ENCODE data around the gene OR7C2.

The OR7C2 gene

DNA sequence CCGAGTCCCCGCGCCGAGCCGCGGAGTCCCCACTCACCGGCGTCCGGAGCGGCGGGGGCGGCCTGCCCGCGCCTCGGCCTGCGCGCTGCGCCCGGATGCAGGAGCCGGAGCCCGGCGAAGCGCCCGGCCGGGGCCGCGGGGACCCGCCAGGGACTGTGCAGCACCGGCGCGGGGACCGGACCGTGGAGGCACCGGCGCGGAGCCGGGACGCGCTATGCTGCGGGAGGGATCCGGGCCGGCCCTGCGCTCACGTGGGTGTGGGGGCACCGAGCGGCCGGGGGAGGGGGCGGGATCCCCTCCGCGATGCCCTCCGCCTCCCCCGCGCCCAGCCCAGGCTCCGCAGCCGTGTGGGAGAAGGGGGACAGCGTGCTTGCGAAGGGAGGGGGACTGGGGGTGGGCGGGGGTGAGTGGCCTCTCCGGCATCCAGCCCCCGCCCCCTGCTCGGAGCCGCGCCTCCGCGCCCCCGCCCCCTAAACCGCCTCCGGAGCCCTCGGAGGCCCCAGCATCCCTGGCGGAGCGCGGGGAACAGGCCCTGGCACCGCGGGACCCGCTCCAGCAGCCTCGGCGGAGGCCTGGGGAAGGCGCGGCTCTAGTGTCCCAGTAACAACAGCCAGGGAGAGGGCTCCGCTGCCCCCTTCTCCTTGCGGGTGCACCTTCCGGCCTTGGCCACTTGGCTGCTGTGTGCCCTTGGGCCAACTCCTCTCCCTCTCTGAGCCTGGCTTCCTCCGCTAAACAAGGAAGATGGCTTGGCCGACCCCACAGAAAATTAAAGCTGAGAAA, 38.4 kb downstream of the OR7C2 start, which contains the start of gene SLC1A6:
SLC1A6 (minus strand) TSS at position 389 of the 780 bp plus-strand sequence. CDS start 6,954 bp downstream, outside the sequence.
- no peak for DNase-seq

DNA sequence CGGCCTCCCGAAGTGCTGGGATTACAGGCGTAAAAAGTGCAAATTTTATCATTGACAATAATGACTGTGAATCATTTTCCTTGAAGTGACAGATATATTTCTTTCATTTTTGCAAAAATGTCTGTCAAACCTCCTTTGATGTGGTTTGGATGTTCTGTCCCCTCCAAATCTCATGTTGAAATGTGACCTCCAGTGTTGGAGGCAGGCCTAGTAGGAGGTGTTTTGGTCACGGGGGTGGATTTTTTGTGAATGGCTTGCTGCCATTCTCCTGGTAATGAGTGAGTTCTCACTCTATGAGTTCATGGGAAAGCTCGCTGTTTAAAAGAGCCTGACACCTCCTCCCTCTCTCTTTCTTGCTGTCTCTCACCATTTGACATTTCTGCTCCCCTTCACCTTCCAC, 43.8 kb downstream of the OR7C2 start:
- DNase-seq: no peak

Measured in CD4-positive, alpha-beta T cell treated with Interleukin-15 for 1 hour (primary cell).